Right ventricle myocardium superior (tissue), 1 donor: ENCODE data around the gene KCNIP4. TPM values are rescaled to one million over a fixed set of nuclear protein-coding genes. Genes with fewer than 3 reads are reported as not detected.

Experiments used
- ATAC-seq: fragments of 200-7000 bp; cut with Tn5 transposase; one replicate; pipeline ENCODE4 v1.9.1; 2020; ENCODE audit warnings: mild to moderate bottlenecking; ENCODE audit not compliant: poor library complexity
- DNase-seq: peaks from one replicate; pipeline ENCODE4 v3.0.0-alpha.2; 2020
- intact Hi-C: fragments of 100-400 bp; cut with DNase I; formaldehyde crosslinking; loops from one replicate; pipeline ENCODE4 v1.11.2; 2022
- total RNA-seq: library from RNA; stranded (reverse); fragmentation: NEBNext Ultra II Directional; extraction: Animal tissue kit (Norgen Biotek cat#: 25700); gene quantifications from one replicate; pipeline ENCODE4 v1.2.1, GENCODE V29; 2021
- donor health status: DM: no; HTN: yes; CAD: no; lungs with severe emphysema.

KCNIP4 gene
- total RNA-seq, 1 donor from 2014 or later: not detected

DNA sequence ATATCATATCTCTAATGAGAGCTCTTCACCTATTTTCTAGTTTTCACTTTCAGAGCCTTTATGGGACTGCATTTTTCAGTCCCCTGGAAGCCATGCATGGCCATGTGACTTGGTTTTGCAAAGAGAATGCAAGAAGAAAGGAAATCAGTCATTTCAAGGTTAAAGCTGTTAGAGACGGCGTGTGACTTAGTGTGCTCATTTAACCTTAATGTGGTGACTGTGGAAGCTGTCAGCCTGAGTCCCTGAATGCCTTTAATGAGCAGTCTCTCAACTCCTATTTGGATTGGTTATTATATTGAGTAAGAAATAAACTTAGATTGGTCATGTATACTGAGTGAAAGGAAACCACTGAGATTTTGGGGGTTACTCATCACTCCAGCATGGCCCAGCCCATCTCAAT is 212.7 kb downstream of the KCNIP4 start:
- DNase-seq: no peak
- no peak for ATAC-seq
- intact Hi-C loops: no loop called here

DNA sequence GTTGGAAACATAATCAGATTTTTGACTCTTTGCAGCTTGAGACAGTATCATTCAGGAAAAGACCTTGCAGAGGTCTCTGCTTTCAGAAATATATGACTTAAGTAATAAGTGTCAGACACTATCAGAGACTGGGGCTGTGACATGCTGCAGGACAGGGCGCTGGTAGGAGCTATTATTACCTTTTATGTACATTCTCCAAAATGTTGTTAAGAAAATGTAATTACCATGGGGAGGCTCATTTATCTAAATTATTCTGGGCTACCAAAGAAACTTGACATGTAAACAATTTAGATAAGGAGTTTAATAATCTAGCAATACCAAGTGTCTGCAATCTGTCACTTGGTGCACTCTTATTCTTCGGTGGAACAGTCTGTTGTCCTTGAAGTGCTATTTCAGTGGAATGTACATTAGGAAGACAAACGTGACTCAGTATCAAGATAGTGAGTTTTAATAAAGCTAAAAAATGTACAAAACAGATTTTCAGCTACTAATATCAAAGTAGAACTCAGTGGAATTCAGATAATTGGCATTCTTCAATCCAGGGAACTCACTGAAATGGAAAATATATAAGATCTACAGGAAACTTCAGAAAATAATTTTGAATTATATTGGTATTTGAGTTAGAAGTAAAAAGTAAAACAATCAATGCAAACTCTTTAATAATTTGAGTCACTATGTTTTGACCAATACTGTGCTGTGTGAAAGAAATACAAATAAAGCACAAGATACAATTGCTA is 214.5 kb downstream of the KCNIP4 start:
- intact Hi-C loops: no loop called here
- no peak for ATAC-seq

DNA sequence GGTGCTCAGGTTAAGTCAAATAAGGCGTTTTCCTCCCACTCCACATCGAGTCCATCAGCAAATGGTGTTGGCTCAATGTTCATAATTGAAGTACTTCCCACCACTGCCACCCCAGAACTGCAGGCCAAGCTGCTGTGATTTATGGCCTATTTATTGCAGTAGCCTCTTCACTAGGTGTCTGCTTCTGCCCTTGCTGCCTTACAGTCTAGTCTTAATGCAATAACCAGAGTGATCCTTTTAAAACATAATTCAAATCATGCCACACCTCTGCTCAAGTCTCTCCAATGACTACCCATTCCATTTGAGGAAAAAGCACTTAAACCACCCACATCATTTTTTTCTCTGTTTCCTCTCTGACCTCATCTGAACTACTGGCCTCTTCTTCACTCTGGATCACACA is 220.3 kb downstream of the KCNIP4 start:
- DNase-seq (no peak), ATAC-seq (no peak)
- intact Hi-C loops: no loop called here

More for the DNA sequence above, 214.5 kb downstream of the KCNIP4 start:
- no peak for DNase-seq

DNA sequence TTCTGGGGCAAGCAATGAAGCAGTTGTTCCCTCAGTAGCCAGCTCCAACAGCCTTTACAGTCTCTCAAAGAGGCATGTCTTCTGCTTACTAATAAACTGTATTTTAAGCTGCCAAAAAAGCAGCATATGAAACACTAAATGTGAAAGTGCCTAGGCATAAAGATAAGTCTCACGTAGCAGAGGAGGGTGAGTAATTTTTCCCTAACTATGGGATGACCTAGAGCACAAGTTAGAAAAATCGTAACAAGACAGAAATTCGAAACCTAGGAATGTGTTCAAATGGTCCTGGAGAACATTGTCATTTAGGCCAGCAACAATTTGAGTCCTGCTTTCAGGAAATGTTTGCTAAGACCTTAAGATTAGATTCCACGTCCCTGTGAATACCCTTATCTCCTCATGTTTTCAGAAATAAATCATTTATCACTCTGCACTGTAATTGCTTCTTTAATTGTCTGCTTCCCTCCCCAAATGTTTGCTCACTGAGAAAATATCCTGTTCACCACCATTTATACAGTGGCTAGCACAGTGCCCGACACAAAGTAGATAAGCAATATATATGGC is 222.2 kb downstream of the KCNIP4 start:
- intact Hi-C loops: no loop called here
- ATAC-seq: no peak
- DNase-seq: no peak

DNA sequence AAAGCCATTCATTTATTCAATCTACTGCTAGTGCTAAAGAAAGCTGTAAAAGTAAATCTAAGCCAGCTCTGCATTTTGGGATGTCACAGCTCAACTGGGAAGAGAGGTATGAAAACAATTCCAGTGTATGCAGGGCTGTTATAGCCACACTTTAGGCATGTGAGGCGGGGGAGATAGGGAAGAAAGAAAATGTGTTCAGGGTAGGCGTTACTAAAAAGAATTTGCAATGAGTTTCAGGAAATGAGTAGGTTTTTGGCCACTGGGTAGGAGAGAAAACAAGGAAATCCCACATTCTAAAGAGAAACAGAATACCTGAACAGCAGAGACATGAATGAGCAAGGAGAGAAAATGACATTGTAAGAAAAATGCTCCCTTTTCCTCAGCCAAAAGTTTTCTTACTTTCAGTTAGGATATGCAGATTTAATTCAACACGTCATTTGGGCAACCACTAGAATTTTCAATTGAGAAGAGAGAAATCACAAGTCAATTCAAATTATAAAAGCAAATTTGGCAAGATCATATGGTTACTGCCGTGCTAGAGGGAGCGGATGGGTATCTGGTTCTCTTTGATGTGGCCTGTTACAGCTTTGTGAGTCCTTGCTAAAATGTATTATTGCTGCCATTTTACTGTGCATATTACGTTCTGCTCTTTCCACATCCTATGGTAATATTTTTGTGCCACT is 226.3 kb downstream of the KCNIP4 start:
- intact Hi-C loops: no loop called here
- DNase-seq (no peak), ATAC-seq (no peak)

DNA sequence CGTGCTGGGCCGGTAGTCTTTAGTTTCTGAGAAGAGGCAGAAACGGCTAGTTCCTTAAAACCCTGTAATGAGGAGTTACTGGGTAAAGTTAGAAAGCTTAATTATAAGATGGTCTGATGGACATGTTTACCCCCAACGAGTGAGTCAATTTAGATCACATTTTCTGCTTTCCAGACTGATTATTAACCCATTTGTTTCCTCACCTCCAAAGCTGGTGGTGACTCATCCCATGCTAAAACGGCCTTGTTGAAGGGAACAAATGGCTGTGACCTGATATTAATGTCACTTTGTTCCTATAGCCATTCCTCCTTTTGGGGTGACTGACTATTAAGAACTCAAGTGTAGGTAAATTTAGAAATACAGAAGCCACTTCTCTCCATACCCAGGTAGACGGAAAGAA is 232.0 kb downstream of the KCNIP4 start:
- intact Hi-C loops: no loop called here
- DNase-seq: no peak
- no peak for ATAC-seq

DNA sequence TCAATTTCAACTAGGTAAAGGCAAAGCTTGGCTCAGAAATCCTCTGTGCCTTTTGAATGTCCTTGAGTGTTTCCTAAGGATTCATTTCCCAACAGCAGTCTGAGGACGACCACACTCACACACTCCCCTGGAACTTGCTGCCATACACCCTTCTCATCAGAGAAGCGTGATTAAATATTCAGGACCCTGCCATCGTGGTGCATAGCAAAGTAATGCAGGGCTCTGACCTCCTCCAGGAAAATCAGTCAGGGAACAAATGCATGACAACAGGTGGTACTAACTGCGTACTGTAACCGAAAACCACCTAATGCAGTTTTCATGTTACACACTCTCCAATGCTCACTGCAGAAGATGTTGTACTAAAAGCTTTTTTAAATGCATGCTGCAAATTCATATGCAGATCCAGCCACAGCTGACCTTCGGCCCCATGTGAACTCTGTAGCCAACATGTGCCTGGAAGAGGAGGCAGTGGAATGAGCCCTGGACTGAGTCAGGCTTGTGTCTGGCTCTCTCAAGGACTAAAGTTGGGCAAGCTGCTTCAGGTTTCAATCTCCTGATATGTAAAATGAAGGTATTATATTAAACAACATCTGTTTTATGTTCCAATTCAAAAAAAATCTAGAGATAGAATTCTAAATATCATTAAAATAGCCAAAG is 238.3 kb downstream of the KCNIP4 start:
- ATAC-seq: no peak
- intact Hi-C loops: no loop called here

DNA sequence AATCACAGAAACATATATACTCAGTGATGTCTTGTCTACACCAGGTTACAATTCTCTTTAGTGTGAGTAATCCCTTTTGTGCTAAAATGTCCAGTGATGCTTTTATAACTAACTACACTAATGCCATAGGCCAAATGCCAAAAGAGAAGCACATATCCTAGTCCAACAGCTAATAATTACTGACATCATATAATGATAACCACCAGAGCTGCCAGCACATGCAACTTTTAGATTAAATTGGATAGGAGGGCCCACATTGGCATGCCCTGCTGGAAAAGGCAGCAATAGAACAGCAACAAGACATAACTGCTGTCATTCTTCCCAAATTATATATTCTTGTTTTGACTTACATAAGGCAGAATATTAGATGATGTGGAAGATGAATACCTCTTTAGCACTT is 238.8 kb downstream of the KCNIP4 start:
- DNase-seq (no peak), ATAC-seq (no peak)
- intact Hi-C loops: no loop called here

More for the DNA sequence above, 238.3 kb downstream of the KCNIP4 start:
- no peak for DNase-seq

DNA sequence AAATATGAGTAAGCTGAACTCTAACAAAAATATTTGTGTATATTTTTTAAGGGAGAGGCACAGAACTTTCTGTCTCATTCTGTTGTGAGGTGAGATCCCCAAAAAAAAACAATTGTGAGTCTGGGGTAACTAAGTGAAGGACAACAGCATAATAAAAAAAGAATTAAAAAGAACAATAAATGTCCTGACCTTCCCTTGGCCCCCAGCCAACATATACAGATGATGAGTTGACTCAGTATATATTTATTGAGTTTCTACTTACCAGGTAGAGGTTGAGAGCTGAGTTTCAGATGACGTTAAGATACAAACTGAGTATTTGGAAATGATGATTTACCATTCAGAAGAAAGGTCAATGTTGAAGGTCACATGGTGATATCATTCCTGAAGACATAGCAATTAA is 239.5 kb downstream of the KCNIP4 start:
- ATAC-seq (no peak), DNase-seq (no peak)
- intact Hi-C loops: no loop called here

DNA sequence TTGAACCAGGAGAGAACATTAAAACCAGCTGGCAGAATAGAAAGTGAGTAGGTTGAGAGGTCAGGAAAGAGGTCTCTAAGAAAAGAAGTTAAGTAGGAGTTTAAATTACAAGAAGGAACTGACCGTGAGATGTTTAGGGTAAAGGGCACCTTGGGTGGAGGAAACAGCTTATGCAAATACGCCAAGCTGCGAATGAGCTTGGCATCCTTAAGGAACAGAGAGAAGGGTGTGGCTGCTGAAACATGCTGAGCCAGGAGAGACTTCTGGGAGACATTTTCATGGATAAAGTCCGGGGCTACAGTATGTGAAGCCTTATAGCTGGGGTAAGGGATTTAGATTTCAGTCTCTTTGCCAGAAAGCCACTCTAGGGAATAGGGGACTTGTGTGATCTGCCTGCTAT is 249.1 kb downstream of the KCNIP4 start:
- intact Hi-C loops: no loop called here

DNA sequence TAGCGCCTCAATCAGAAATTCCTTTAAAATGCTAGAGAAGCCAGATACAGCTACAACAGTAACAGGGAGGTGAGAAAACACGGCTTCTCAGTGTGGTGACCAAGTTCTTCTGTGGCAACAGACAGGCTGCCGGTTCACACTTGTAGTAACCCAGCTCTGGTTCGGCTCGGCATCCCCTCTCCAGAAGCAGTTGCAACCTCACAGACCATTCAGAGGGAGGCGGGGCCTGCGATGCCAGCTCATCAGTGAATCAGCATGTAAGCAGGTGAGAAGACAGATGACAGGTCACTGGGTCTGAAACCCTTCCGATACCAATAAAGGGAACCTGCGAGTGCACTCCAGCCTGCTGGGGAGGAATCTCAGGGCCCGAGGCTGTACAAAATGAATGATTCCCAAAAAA is 251.0 kb downstream of the KCNIP4 start:
- no peak for ATAC-seq
- intact Hi-C loops: no loop called here
- DNase-seq: no peak

More for the DNA sequence above, 249.1 kb downstream of the KCNIP4 start:
- ATAC-seq (no peak), DNase-seq (no peak)

DNA sequence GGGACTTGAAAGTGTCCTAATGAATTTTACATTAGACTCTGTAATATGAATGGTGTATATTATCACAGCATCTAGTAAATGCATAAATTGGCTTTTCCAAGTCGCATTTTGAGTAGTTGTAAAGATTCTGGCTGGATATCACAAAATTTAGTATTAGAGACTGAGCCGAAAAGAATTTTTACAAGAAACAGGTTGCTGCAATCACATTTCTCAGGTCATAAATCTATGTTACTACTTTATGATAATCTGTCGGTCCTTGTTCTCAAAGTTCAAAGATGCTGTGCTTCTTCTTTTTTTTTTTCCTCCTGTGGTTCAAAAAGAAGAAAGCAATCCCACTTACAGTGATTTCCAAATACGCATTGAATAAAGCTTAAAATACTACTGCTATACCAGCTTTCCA is 253.4 kb downstream of the KCNIP4 start:
- DNase-seq (no peak), ATAC-seq (no peak)
- intact Hi-C loops: no loop called here

DNA sequence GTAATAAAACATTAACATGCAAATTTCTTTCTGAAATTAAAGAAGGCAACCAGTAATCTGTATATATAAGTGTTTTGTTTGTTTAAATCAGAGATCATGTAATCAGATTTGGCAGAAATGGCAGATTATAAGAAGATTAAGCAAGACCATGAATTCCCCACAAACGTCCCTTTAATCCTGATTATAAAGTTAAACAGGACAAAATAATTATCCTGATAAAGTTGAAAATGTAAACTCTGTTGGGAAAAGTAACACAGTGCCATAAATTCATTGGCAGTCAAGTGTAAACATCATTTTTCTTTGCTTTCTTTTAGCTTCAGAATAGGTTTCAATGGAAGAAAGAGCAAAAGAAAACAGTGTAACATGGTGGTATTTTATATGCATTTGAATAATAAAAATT is 256.3 kb downstream of the KCNIP4 start:
- no peak for DNase-seq
- intact Hi-C loops: no loop called here
- no peak for ATAC-seq

DNA sequence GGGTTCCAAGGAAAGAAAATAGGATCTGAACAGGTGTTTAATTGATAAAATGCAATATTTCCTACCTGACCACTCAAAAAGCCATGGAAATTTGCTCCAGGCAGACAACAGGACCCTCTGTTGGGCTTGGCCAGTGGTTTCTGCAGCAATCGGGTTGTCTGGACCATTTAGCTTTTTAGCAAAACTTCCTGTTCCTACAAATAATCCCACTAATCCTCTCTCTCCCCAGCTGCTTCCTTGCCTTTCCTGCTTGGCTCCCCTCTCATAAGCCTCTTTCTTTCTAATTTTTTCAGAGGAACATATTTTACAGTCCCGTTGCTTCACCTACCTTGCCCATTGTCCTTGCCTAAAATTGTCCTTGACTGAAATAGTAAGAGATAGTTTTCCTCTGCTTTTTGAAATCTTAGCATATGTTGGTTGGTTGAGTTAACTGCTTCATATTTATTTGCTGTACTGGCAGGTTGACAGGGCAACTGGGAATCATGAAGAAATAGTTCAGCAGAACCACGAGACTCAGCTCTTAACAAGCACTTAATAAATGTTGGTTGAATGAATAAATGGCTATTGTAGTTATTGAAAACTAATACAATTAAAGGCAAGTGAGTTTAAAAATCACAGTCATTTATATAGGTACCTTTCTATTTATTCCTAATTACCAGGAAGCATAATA is 259.8 kb downstream of the KCNIP4 start:
- intact Hi-C loops: no loop called here
- ATAC-seq (no peak), DNase-seq (no peak)

DNA sequence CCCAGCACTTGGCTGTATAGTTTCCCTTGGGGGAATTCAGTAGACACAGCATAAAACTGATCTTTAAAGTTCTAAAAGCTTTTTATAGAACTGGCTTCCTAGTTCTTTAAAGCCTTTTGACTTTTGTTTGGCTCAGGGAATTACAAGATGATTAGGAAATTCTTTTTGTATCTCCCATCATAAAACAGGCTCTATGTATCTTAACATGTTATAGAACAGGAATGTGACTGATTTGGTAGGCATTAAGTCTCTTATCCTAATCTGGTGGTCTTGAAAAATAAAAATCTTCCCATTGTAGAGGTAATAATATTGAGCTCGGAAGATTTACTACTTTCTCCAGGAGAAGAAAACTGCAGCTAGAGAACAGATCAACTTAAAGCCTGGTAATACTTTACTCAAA is 262.7 kb downstream of the KCNIP4 start:
- intact Hi-C loops: no loop called here
- ATAC-seq: no peak

DNA sequence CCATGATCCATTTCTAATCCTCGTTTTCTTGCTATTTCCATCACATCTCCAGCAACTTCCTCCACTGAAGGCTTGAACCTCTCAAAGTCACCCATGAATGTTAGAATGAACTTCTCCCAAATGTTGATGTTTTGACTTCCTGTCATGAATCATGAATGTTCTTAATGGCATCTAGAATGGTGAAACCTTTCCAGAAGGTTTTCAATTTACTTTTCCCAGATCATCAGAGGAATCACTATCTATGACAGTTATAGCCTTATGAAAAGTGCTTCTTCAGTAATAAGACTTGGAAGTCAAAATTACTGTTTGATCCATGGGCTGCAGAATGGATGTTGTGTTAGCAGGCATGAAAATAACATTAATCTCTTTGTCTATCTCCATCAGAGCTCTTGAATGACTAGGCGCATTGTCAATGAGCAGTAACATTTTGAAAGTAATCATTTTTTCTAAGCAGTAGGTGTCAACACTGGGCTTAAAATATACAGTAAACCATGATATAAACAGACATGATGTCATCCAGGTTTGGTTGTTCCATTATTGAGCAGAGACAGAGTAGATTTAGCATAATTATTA is 268.2 kb downstream of the KCNIP4 start:
- DNase-seq (no peak), ATAC-seq (no peak)
- intact Hi-C loops: no loop called here

More for the DNA sequence above, 262.7 kb downstream of the KCNIP4 start:
- DNase-seq: no peak

DNA sequence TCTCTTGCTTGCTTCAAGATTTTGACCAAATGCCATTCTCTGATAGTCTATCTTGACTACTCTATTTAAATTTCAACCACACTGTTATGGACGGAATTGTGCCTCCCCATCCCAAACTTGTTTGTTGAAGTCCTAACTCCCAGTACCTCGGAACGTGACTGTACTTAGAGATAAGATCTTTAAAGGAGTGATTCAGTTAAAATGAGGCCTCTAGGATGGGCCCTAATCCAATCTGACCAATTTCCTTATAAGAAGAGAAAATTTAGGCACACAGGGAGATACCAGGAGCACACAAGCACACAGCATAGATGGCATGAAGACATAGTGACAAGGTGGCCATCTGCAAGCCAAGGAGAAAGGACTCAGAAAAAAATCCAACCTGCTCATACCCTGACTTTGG is 269.9 kb downstream of the KCNIP4 start:
- intact Hi-C loops: no loop called here
- ATAC-seq: no peak

DNA sequence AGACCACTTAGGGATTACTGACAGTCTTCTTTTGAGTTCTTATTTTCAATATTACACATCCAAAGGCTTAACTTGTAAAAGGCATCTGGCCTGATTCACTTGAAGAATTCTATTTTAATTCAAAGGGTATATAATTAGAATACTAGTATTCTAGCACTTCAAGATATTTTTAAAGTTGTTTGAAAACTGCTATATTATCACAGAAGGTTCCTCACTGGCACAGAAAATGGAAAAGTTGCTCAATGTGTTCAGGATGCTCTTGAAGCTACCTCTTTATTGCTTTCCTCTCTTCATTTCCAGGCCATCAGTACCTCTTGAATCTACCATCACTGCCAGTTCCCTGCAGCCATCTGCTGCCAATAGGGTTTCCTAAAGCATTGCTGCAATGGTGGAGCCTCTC is 271.4 kb downstream of the KCNIP4 start:
- DNase-seq: no peak
- ATAC-seq: no peak
- intact Hi-C loops: no loop called here

More for the DNA sequence above, 269.9 kb downstream of the KCNIP4 start:
- DNase-seq: no peak

DNA sequence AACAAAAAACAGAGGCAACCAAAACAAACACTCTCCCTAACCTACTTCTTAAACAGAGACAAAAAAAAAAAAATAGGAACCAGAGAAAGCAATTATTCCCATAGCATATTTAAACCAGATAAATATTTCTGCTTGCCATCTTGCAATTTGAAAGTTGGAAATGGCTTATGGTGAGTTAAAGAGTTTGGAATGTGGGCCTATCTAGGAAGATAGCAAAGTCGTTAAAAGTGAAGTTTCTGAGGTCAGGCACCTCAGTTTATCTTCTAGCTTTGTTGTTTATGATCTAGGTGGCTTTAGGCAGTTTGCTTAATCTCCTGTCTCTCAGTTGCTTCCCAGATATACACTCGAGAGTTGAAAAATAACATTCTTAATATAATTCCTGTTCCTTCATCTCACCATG is 284.2 kb downstream of the KCNIP4 start:
- intact Hi-C loops: no loop called here
- ATAC-seq (no peak), DNase-seq (no peak)
